Activated CD4-positive, alpha-beta T cell treated with anti-CD3 and anti-CD28 coated beads for 36 hours (primary cell): ENCODE data around the gene OSBPL5. TPM values are rescaled to one million over a fixed set of nuclear protein-coding genes. Genes with fewer than 3 reads are reported as not detected.
A peak's percentile ranks its signal among the peaks of the same experiment; 100 is the strongest.
"Not testable (repeated sequence)": the region's sequence is repeated elsewhere in the genome, so short reads cannot be mapped to it uniquely, and the experiment has no call there.

Experiments used
- ATAC-seq: fragments of 200-7000 bp; cut with Tn5 transposase; one replicate; pipeline ENCODE4 v1.10.0; 2021; ENCODE audit warnings: mild to moderate bottlenecking, moderate library complexity
- CTCF ChIA-PET: fragments of 350-600 bp; sonication (Branson Sonifier 250); formaldehyde crosslinking; loops from one replicate; lab custom pipeline; 2021; ENCODE audit warnings: antibody characterized with exemption; lab: Charles Lee
- POLR2A ChIA-PET: fragments of 350-600 bp; sonication (Branson Sonifier 250); formaldehyde crosslinking; loops from one replicate; lab custom pipeline; 2021; ENCODE audit warnings: antibody characterized with exemption, inconsistent platforms; lab: Charles Lee
- DNase-seq: peaks from one replicate; pipeline ENCODE4 v3.0.0-alpha.2; 2020
- H3K27ac Mint-ChIP-seq: one replicate; pipeline ENCODE4 v1.8.0; 2021; ENCODE audit warnings: mixed read lengths
- H3K27me3 Mint-ChIP-seq: one replicate; pipeline ENCODE4 v1.8.0; 2021; ENCODE audit warnings: mixed read lengths
- H3K36me3 Mint-ChIP-seq: one replicate; pipeline ENCODE4 v1.8.0; 2021; ENCODE audit warnings: low read depth, mixed read lengths
- H3K4me1 Mint-ChIP-seq: one replicate; pipeline ENCODE4 v1.8.0; 2021; ENCODE audit warnings: mixed read lengths
- H3K4me3 Mint-ChIP-seq: one replicate; pipeline ENCODE4 v1.8.0; 2021; ENCODE audit warnings: mild to moderate bottlenecking, moderate library complexity, mixed read lengths
- H3K9me3 Mint-ChIP-seq: one replicate; pipeline ENCODE4 v1.8.0; 2021; ENCODE audit warnings: low read depth, mixed read lengths
- intact Hi-C, 2 experiments: fragments of 100-400 bp; cut with DNase I in 1 of 2; cut with micrococcal nuclease in 1 of 2; formaldehyde crosslinking; loops; one replicate each; pipeline versions ENCODE4 v1.14.2 to v1.15.1; 2022 to 2024; cut with DNase I, micrococcal nuclease
- total RNA-seq, 2 experiments: library from RNA; stranded (reverse); gene quantifications; one replicate each; pipeline ENCODE4 v1.2.3, GENCODE V29; 2021

Gene OSBPL5
- total RNA-seq, 2 experiments from 2014 or later, result 5.8 to 7.1 TPM

- H3K27ac Mint-ChIP-seq, H3K36me3 Mint-ChIP-seq, H3K9me3 Mint-ChIP-seq, H3K4me3 Mint-ChIP-seq, DNase-seq, POLR2A ChIA-PET, H3K4me1 Mint-ChIP-seq, ATAC-seq, H3K27me3 Mint-ChIP-seq, intact Hi-C loops: not testable (repeated sequence)
- CTCF ChIA-PET, result interaction anchor here (0.7 kb wide), 1 partner anchor 172 kb away, joined by 3 read pairs; no protein-coding TSS in a partner anchor
Observed at GRCh38 chr11:3064709-3065108, 100.4 kb downstream of the OSBPL5 start.

GRCh38 chr11:3063876-3064275 is 101.2 kb downstream of the OSBPL5 start:
- H3K4me1 Mint-ChIP-seq, intact Hi-C loops, H3K9me3 Mint-ChIP-seq, H3K27ac Mint-ChIP-seq, DNase-seq, CTCF ChIA-PET, POLR2A ChIA-PET, ATAC-seq, H3K27me3 Mint-ChIP-seq, H3K4me3 Mint-ChIP-seq, H3K36me3 Mint-ChIP-seq: not testable (repeated sequence)

DNA sequence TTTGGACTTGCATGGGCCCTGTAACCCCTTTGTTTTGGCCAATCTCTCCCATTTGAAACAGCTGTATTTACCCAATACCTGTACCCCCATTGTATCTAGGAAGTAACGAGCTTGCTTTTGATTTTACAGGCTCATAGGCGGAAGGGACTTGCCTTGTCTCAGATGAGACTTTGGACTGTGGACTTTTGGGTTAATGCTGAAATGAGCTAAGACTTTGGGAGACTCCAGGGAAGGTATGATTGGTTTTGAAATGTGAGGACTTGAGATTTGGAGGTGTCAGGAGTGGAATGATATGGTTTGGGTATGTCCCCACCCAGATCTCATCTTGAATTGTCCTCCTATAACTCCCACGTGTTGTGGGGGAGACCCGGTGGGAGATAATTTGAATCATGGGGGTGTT is 101.7 kb downstream of the OSBPL5 start:
- H3K4me3 Mint-ChIP-seq, ATAC-seq, H3K9me3 Mint-ChIP-seq, intact Hi-C loops, POLR2A ChIA-PET, DNase-seq, H3K27ac Mint-ChIP-seq, H3K27me3 Mint-ChIP-seq, H3K36me3 Mint-ChIP-seq, CTCF ChIA-PET, H3K4me1 Mint-ChIP-seq: not testable (repeated sequence)

DNA sequence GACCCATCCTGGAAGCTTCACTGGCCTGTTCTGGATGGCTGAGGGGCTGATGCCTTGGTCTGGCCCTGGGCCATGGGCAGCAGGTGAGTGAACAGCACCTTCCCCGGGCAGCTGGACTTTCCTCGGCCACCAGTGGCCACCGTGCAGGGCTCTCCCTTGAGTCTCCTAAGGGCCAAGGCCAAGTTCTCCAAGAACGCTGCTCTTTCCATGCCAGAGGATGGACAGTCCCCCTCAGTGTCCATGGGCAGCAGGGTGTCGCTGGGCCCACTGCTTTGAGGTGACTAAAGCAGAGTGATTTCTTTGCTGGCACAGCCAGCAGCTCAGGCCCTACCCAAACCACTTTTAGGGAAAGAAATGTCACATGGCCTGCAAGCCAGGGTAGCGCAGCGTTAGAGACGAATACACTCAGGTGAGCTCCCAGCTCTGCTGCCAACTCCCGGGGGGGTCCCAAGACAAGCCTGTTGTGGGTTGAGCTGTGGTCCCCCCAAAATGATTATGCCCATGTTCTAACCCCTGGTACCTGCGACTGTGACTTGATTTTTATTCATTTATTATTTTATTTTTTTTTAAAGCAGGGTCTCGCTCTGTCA is 104.6 kb downstream of the OSBPL5 start:
- DNase-seq (no peak), ATAC-seq (no peak)
- Mint-ChIP-seq H3K27me3 (peaks cover 2% of the 10 kb centered on the region), H3K9me3 (no peaks in the 10 kb centered on the region), H3K4me1 (peaks cover 8% of the 10 kb centered on the region), H3K27ac (no peak overlapping the region), H3K36me3 (no peaks in the 10 kb centered on the region), H3K4me3 (no peak overlapping the region)
- ChIA-PET POLR2A (no interaction called here), CTCF (no interaction called here)
- intact Hi-C loops, result no loop called here

DNA sequence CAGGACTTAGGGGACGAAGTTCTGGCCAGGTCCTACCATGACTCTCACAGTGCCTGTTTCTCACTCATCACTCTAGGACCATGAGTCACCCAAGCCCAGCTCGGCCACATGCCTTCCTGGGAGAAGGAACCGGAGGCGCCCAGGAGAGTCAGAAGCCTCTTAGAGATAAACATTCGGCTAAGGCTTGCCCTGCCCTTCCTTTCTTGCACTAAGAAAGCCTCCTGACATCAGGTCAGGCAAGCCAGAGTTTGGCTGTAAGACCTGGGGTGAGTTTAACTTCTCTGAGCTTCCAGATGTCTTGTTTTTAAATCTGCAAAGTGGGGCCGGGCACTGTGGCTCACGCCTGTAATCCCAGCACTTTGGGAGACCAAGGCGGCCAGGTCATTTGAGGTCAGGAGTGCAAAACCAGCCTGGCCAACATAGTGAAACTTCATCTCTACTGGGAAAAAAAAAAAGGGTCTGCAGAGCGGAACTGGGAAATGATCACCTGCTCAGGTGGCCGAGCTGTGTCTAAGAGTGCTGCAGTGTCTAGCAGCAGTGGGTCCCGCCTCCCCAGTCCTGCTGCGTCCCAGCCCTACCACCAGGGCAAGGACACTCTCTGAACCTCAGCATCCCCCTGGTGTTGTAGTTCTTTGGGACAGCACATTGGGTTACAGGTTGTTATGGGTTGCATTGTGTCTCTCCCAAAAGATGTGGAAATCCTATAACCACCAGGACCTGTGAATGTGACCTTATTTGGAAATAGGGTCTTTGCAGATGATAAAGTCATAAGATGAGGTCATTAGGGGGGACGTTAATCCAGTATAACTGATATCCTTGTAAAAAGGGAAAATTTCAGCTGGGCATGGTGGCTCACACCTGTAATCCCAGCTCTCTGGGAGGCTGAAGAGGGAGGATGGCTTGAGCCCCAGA is 106.1 kb downstream of the OSBPL5 start:
- Mint-ChIP-seq H3K27ac (no peak overlapping the region), H3K9me3 (no peaks in the 10 kb centered on the region), H3K27me3 (no peaks in the 10 kb centered on the region), H3K4me3 (peak overlapping the region; percentile 23), H3K36me3 (peaks cover 10% of the 10 kb centered on the region), H3K4me1 (peaks cover 20% of the 10 kb centered on the region)
- POLR2A ChIA-PET, result no interaction called here
- CTCF ChIA-PET, result no interaction called here
- no peak for ATAC-seq
- intact Hi-C loops, result loop anchor here in 1 of 2 experiments (5.0 kb wide), 1 partner anchor 738 kb away; the partner anchor contains the start of gene NUP98
- no peak for DNase-seq

DNA sequence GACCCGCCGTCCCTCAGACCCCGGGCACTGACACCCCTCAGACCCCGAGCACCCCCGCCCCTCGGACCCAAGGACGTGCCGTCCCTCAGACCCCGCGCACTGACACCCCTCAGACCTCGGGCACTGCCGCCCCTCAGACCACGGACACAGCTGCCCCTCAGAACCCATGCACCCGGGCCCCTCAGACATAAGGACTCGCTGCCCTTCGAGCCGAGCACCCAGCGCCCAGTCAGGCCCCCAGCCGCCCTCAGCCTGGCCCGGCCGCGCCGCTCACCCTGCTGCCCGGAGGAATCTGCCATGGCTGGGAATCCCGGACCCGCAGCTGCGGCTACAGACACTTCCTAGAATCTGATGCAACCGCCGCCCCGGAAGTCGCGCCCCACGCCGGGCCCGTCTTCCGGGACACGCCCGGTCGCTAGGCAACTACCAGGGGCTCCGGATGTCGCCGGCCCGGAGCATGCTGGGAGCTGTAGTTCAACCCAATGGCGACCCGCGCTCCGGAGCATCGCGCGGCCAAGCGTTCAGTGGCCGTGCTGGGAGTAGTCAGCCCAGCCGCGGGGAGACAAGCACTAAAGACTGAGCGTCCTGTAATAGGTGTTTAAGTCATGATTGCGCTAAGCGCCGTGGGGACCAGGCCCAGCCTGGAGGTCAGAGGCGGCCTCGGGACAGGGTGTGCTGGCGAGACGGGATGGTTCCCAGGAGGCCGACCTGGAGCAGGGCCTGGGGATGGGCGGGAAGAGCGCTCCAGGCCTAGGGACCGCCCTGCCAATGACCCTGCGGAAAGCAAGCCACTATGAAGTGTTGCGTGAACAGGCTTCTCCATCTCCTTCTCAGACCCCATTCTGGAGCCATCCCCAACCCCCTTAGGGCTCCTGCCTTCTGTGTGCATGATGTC is 107.8 kb downstream of the OSBPL5 start, which contains the start of gene CARS1:
CARS1 (minus strand) TSS at position 355 of the 895 bp plus-strand sequence; CDS start at position 299, 56 bp downstream.
- peak within 1 kb of the TSS; percentile 89 for H3K4me3 Mint-ChIP-seq
- peaks cover 17% of the 10 kb centered on the region for H3K36me3 Mint-ChIP-seq
- CTCF ChIA-PET, result interaction anchor here (0.8 to 1.1 kb wide), 3 partner anchors 33 to 43 kb away, joined by 4 to 5 read pairs (median 4); no protein-coding TSS in a partner anchor
- peak; percentile 98 for DNase-seq
- ATAC-seq, result peak; percentile 99
- H3K9me3 Mint-ChIP-seq, result no peaks in the 10 kb centered on the region
- H3K27me3 Mint-ChIP-seq, result no peaks in the 10 kb centered on the region
- peaks cover 29% of the 10 kb centered on the region for H3K4me1 Mint-ChIP-seq
- intact Hi-C loops, result loop anchor here (1.0 to 5.0 kb wide), 9 partner anchors 65 to 740 kb away; partner anchors contain the start of genes NAP1L4 (in 2 of the 2), NUP98 (in 1 of the 2), TSSC4 (in 1 of the 2) and ZNF195 (in 1 of the 2)
- POLR2A ChIA-PET, result no interaction called here
- peak within 1 kb of the TSS; percentile 87 for H3K27ac Mint-ChIP-seq

DNA sequence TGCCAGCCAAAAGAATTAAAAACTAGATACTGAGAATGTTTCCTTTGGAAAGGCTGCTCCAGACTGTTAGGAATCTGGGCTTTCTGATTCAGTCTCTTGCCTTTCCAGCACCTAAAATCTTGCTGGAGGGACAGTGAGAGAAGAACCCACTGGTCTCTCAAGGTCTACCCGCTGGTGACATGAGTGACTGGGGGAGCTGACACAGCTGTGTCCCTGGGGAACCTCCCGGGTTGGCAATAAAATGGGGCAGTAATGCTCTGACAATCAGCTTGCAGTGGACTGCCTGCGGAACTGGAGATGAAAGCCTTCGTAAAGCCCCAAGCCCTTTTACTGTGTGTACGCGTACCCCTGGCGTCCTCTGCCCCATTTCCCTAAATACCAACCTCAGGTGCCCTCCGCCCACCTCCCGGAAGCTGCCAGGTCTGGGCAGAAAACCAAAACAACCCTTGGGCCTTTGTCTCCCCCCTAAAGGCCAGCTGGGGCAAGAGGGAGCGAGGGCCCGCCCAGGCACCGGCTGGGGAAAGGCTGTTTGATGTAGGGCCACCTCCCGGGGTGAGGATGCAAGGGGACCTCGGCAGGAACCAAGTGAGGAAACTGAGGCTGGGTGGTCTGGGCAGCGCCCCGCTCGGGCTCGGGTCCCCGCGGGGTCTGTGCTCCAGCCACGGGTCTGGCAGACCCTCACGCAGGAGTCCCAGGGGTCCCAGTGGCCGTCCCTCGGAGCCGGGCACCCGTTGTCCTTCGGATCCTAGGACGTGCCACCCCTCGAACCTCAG is 108.6 kb downstream of the OSBPL5 start:
- POLR2A ChIA-PET, result interaction anchor here (0.6 kb wide), 1 partner anchor 80 kb away, joined by 3 read pairs; no protein-coding TSS in a partner anchor
- DNase-seq (peak; percentile 61), ATAC-seq (peak; percentile 4)
- Mint-ChIP-seq H3K27me3 (no peaks in the 10 kb centered on the region), H3K4me1 (peaks cover 32% of the 10 kb centered on the region), H3K9me3 (no peaks in the 10 kb centered on the region), H3K27ac (peak overlapping the region; percentile 87), H3K36me3 (peaks cover 17% of the 10 kb centered on the region), H3K4me3 (peak overlapping the region; percentile 89)
- CTCF ChIA-PET, result interaction anchor here (0.8 to 0.9 kb wide), 2 partner anchors 35 to 42 kb away, joined by 4 to 5 read pairs; no protein-coding TSS in a partner anchor
- intact Hi-C loops, result loop anchor here (1.0 to 5.0 kb wide), 9 partner anchors 64 to 741 kb away; partner anchors contain the start of genes NAP1L4 (in 2 of the 2), NUP98 (in 1 of the 2), TSSC4 (in 1 of the 2) and ZNF195 (in 1 of the 2)

GRCh38 chr11:3055891-3056290 is 109.2 kb downstream of the OSBPL5 start:
- POLR2A ChIA-PET, result interaction anchor here (0.6 kb wide), 1 partner anchor 80 kb away, joined by 3 read pairs; no protein-coding TSS in a partner anchor
- peak overlapping the region; percentile 89 for H3K4me3 Mint-ChIP-seq
- peaks cover 17% of the 10 kb centered on the region for H3K36me3 Mint-ChIP-seq

DNA sequence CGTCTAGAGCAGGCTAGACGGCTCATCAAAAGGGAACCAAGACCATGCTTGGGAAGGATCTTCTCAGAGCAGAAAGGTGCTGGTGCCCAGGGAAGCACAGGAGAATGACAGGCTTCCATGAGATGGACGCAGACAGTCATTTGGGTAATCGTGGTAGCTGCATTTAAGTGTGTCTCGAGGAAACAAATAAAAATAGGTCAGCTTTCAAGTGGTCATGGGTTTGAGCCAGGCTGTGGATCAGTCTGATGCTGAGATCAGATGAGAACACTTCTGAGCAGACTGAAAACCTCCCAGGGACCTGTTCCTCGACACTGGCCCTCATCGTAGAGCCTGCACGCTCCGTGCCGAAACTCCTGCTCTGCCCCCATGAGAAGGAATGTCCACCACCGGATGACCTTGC is 112.5 kb downstream of the OSBPL5 start:
- Mint-ChIP-seq H3K4me3 (no peak overlapping the region), H3K36me3 (peaks cover 22% of the 10 kb centered on the region), H3K27me3 (no peaks in the 10 kb centered on the region), H3K9me3 (no peaks in the 10 kb centered on the region), H3K27ac (no peak overlapping the region), H3K4me1 (peaks cover 58% of the 10 kb centered on the region)
- POLR2A ChIA-PET, result no interaction called here
- DNase-seq, result no peak
- intact Hi-C loops, result no loop called here
- ATAC-seq, result no peak
- CTCF ChIA-PET, result interaction anchor here (1.6 kb wide), 1 partner anchor 39 kb away, joined by 4 read pairs; no protein-coding TSS in a partner anchor

More at GRCh38 chr11:3055891-3056290, 109.2 kb downstream of the OSBPL5 start:
- Mint-ChIP-seq H3K9me3 (no peaks in the 10 kb centered on the region), H3K27me3 (no peaks in the 10 kb centered on the region), H3K4me1 (peaks cover 38% of the 10 kb centered on the region), H3K27ac (peak overlapping the region; percentile 82)
- ATAC-seq (no peak), DNase-seq (no peak)
- CTCF ChIA-PET, result no interaction called here
- intact Hi-C loops, result loop anchor here (2.0 to 5.0 kb wide), 3 partner anchors 163 to 741 kb away; partner anchors contain the start of genes NUP98 (in 1 of the 2) and TSSC4 (in 1 of the 2)

- intact Hi-C loops, result no loop called here
- Mint-ChIP-seq H3K9me3 (no peaks in the 10 kb centered on the region), H3K4me3 (no peak overlapping the region), H3K4me1 (peaks cover 58% of the 10 kb centered on the region), H3K27me3 (no peaks in the 10 kb centered on the region), H3K27ac (no peak overlapping the region), H3K36me3 (peaks cover 26% of the 10 kb centered on the region)
- DNase-seq (no peak), ATAC-seq (no peak)
- ChIA-PET POLR2A (interaction anchor here (1.0 kb wide), 1 partner anchor 178 kb away, joined by 3 read pairs; no protein-coding TSS in a partner anchor), CTCF (interaction anchor here (1.2 to 1.6 kb wide), 2 partner anchors 14 to 39 kb away, joined by 3 to 4 read pairs; no protein-coding TSS in a partner anchor)
Observed at GRCh38 chr11:3052109-3052479, 113.0 kb downstream of the OSBPL5 start.
